Head of caudate nucleus (tissue), 42 donors: ENCODE data around the gene PDE4D.
"Not testable (repeated sequence)": the region's sequence is repeated elsewhere in the genome, so short reads cannot be mapped to it uniquely, and the experiment has no call there.

ENCODE experiments used
- DNase-seq, 42 donors: peaks; one replicate each; pipeline versions ENCODE4 v3.0.0 to v3.0.0-alpha.2; 2020 to 2021; ENCODE audit warnings: mixed read lengths in 7 of 42
- intact Hi-C: fragments of 100-400 bp; cut with DNase I; formaldehyde crosslinking; loops from one replicate; pipeline ENCODE4 v1.15.0; 2022

PDE4D gene

GRCh38 chr5:59069438-59070079 lies 824.0 kb downstream of the PDE4D start:
- DNase-seq = peak in 7 of 42 donors; percentile 3 to 50 (median 16)
- intact Hi-C loops = no loop called here

- intact Hi-C loops = no loop called here
- DNase-seq = no peak
Observed at GRCh38 chr5:59067956-59068656, 825.4 kb downstream of the PDE4D start.

GRCh38 chr5:59066367-59067163 lies 827.0 kb downstream of the PDE4D start:
- no peak for DNase-seq
- intact Hi-C loops = no loop called here

GRCh38 chr5:59065554-59065953 lies 828.0 kb downstream of the PDE4D start:
- intact Hi-C loops = no loop called here
- no peak for DNase-seq

GRCh38 chr5:59064293-59064692 lies 829.2 kb downstream of the PDE4D start:
- no peak for DNase-seq
- intact Hi-C loops = no loop called here

GRCh38 chr5:59062986-59063683 lies 830.4 kb downstream of the PDE4D start:
- no peak for DNase-seq
- intact Hi-C loops = no loop called here

- no peak for DNase-seq
- intact Hi-C loops = no loop called here
Observed at GRCh38 chr5:59061377-59061776, 832.1 kb downstream of the PDE4D start.

- intact Hi-C loops = no loop called here
- no peak for DNase-seq
Observed at GRCh38 chr5:59058969-59059687, 834.4 kb downstream of the PDE4D start.

GRCh38 chr5:59058237-59058636 lies 835.3 kb downstream of the PDE4D start:
- intact Hi-C loops = no loop called here
- no peak for DNase-seq

- DNase-seq, intact Hi-C loops: not testable (repeated sequence)
Observed at GRCh38 chr5:59056599-59056998, 836.9 kb downstream of the PDE4D start.

GRCh38 chr5:59055745-59056448 lies 837.6 kb downstream of the PDE4D start:
- intact Hi-C loops = no loop called here
- no peak for DNase-seq

GRCh38 chr5:59054963-59055528 lies 838.5 kb downstream of the PDE4D start:
- intact Hi-C loops = no loop called here
- no peak for DNase-seq

- no peak for DNase-seq
- intact Hi-C loops = no loop called here
Observed at GRCh38 chr5:59051951-59052350, 841.6 kb downstream of the PDE4D start.

GRCh38 chr5:59049095-59049494 lies 844.4 kb downstream of the PDE4D start:
- intact Hi-C loops = no loop called here
- no peak for DNase-seq

- intact Hi-C loops = no loop called here
- DNase-seq = no peak
Observed at GRCh38 chr5:59042201-59043055, 851.1 kb downstream of the PDE4D start.

GRCh38 chr5:59041355-59041754 lies 852.2 kb downstream of the PDE4D start:
- intact Hi-C loops = no loop called here
- no peak for DNase-seq

- intact Hi-C loops = no loop called here
- no peak for DNase-seq
Observed at GRCh38 chr5:59040804-59041201, 852.7 kb downstream of the PDE4D start.
